Activated gamma-delta T cell treated with anti-CD3 and anti-CD28 coated beads, Interleukin-2, amount 50 U/mL, for 16 hours (primary cell): ENCODE results near the gene GRID2.

Experiments
- DNase-seq: peaks from one replicate; pipeline ENCODE4 v3.0.0-alpha.2; 2020; ENCODE audit warnings: low read depth

The GRID2 gene

DNA sequence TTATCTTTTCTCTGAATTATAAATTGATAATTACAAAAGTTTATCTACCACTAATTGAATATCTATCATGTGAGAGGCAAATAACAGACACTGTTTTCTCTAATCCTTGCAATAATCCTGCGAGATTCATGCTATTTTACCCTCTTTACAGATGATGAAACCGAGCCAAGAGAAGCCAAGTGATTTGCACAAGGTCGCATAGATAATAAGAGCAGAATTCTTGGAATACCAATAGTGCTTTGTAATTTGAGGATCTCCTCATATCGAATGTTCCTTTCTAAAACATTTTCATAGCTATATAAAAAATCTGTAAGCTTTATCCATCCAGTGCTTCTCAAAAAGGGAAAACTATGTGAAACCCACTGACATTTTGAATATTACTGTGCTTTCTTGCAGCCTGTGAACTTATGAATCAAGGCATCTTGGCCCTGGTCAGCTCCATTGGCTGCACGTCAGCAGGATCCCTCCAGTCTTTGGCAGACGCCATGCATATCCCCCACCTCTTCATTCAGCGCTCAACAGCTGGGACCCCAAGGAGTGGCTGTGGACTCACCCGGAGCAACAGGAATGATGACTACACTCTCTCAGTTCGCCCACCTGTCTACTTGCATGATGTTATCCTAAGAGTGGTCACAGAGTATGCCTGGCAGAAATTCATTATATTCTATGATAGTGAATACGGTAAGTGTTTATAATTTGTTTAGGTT lies 781.0 kb downstream of the GRID2 start:
- no peak for DNase-seq

DNA sequence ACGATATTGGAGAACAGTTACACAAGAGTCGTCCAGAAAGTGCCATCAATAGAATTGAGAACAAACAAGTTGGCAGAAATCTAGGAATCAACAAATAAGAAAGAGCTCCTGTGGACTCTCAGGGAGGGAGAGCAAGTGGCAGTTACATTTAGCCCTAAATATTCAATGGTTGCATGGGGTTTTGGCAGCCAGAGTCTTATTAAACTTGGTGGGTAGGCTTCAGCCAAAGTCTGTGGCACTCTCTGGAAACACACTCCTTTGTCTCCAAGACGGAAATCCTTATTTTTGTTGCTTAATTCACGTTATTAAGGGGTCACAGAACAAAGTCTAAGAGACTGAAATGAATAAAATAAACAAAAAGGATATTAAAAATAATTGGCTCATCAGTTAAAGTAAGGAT lies 782.6 kb downstream of the GRID2 start:
- no peak for DNase-seq

DNA sequence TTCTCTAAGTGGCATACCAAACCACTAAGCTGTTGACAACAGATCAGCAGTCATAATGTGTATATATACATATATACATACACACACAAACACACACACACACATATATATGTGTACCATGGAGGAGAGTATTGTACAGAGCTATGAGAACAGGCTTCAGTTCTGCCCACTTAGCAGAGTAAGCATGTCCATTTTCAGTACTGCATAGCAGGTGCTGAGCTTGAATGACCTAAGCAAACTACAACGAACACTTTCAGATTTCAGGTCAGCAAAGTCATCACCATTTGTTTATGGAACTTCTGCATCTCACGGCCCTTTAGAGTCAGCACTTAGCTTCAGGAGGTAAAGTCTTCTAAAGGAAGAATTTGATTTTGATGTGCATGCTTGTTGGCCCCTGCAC lies 789.0 kb downstream of the GRID2 start:
- no peak for DNase-seq

DNA sequence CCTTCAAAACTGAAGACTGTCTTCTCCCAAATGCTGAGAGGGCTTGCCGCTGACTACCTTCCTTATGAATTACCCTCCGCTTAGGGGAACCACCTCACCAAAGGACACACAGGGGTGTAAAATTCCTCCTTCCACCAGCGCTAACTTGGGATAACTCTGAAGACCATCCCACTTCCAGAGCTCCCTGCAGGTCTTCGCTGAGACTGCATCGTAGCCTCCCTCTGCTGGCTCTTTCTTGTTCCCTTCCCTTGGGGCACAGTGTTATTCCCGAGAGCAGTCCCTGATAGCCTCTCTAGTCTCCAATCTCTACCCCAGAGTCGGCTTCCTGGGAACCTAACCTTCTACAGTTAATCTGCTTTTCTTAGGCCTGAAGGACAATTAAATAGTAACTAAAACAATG lies 799.3 kb downstream of the GRID2 start:
- DNase-seq: no peak

DNA sequence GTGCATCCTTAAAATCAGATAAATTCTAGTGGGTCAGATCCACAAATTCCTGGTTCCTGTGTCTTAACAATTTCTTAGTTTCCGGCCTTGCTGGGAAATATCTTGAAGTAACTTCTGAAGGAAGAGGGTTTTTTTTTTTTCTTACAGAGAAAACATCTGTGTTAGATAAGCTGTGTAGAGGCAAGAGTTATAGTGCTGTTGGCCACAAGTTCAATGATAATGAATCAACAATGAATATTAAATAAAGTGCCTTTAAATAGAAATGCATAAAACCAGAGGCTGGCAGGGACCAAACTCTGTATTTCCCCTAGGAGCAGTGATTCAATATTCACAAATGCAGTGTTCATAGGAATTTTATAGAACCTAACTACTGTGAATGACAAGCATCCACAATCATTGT lies 812.9 kb downstream of the GRID2 start:
- no peak for DNase-seq

DNA sequence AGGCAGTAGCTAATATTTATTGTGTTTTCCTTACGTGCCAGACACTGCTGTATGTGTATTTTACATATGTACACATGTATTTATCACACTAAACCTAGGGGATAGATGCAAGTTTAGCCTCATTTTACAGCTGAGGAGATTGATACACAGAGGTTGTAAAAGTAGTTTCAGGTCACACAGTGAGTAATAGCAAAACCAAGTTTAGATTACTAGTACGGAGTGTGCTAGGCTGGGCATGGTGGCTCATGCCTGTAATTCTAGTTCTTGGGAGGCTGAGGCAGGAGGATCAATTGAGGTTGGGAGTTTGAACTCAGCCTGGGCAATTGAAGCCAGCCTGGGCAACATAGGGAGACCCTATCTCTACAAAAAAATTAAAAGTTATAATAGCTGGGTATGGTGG lies 823.7 kb downstream of the GRID2 start:
- DNase-seq: no peak

DNA sequence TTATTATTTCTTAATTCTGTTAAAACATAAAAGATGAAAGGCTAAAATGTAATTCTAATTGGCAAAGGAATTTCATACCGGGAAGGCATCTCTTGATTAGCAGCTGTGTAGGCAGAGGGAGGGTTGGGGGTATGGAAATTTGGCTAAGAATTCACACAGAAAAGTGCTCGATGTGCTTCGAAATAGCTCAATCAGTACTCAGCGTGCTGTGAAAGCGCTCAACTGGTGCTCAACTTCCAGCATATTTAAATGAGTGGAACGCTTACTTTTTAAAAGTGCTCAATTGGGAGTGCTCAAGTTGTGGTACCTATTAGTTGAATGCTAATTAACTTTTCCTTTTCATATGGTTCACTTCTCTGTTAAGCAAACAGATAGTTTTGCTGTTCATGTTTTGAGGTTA lies 828.9 kb downstream of the GRID2 start:
- DNase-seq: no peak

DNA sequence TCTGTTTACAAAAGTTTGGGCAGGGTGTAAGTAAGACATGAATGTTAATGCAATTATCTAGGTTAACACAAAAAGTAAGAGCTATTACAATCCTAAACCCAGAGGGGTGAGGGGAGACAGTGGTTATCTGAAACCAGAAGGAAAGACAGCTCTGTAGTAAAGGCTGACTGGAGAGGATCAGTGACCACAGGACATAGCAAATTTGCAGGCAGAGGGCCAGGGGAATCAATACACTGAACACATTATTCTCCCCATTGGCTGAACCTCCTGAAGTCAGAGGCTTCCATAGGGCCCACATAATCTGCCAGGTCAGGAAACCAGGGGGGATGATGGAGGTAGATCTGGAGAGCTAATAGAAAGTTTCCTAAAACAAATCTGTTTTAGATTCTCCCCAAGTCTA lies 835.4 kb downstream of the GRID2 start:
- DNase-seq: no peak

DNA sequence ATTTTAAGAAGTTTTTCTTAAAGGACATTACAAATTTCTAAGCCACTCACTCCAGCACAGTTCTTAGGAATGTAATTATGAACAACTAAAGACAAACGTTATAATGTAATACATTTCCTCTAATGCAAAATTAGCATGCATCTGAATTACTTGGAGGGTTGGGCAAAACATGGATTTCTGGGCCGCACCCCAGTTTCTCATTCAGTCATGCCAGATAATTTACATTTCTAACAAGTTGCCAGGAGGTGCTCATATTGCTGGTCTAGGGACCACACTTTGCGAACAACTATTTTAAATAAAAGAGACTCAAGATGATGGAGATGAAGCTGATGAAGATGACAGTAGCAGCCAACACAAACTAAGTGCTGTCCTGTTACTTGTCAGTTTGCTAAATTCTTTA lies 840.1 kb downstream of the GRID2 start:
- no peak for DNase-seq

DNA sequence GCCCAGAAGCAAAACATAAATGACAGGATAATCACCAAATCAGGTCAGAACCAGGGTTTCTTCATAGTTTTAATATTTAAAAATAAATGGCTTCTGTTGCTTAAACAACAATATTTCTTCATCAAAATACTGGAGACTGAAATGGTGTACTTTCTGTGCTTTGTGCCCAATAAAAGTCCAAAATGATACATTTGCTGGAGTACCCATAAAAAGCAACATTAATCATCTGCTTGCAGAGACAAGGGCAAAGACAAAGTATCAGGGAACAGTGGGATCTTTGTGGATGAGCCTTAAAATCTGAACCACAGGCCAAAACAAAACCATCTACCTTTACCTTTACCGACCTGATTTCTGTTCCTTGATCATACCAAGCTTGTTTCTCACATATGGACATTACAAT lies 840.9 kb downstream of the GRID2 start:
- no peak for DNase-seq

DNA sequence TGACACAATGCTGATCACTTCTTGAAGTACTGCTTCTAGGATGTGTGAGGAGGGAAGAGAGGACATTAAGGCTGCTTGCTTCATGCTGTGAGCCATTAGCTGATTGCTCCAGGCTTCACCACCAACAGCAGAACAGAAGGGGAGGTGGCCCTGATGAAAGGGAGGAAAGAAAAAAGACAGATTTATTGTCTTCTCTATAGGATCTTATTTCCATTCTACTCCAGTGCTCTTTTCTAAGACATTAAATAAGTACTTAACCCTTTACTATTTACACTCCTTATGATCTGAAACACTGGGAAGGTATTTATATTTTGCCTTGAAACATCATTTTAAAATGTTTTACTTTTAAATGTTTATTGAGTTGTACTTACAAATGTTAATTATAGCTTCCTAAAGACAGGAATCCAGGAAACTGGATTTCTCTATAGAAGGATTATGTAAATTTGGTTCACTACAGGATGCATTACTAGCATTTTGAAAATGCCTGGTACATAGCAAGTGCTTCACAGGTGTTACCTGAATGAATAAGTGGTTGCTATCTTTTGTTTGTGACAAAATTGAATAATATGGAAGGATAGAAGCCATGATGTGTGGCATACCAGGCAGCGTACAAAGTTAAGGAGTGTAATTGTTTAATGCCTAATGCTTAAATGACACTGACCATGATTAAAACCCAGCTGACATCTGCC lies 843.9 kb downstream of the GRID2 start:
- no peak for DNase-seq

DNA sequence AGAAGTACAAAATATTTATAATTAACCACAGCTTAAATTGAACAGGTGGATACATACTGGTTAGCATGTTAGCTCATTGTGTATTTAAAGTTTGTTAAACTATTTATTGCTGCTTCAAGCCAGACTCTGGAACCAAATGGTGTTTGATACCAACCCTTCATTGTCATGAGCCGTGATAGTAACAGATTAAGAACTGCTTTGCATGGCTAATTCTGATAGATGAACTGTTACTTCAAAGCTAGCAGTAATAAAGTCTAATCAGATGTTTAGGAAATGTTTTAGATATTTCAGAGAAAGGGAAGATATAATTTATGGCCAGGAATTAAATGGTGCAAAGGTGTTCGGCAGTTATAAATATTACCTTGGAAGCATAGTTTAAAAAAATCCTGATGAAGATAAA lies 848.7 kb downstream of the GRID2 start:
- no peak for DNase-seq

DNA sequence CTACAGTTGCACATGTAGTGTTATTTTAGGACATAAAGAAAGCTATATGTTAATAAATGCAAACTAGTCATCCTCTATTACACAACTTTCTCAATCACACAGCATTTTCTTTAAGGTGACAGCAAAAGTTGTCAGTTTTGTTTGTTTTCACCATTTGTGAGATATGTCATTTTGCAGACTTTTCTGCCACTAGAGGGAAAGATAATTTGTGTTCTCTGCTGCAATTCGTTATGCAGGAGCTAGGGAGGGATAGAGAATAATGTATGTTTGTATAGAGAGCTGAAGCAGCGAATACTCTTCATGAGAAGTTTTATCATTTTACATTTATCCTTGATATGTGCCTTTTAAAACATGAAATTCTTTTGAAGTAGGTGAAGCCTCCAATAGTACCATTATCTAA lies 854.2 kb downstream of the GRID2 start:
- no peak for DNase-seq

DNA sequence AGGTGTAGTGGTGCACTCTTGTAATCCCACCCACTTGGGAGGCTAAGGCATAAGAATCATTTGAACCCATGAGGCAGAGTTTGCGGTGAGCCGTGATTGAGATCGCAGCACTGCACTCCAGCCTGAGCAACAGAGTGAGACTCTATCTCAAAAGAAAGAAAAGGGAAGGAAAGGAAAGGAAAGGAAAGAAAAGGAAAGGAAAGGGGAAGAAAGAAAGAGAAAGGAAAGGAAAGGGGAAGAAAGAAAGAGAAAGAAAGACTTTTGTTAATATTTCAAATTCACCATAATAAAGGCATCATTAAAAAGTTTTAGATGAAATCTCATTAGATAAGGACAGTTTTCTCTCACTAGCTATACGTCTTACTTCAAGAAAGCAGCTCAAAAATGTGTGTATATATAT lies 864.3 kb downstream of the GRID2 start:
- DNase-seq: no peak

DNA sequence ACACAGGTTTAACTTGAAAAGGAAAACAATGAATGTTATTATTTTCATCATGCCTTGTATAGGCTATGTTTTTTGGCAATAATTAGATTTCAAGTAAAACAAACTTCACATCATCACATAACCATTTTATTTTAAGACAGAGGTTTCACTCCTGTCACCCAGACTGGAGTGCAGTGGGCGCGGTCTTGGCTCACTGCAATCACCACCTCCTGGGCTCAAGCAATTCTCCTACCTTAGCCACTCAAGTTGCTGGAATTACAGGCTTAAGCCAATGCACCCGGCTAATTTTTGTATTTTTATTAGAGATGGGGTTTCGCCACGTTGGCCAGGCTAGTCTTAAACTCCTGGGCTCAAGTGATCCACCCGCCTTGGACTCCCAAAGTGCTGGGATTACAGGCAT lies 866.2 kb downstream of the GRID2 start:
- DNase-seq: no peak

DNA sequence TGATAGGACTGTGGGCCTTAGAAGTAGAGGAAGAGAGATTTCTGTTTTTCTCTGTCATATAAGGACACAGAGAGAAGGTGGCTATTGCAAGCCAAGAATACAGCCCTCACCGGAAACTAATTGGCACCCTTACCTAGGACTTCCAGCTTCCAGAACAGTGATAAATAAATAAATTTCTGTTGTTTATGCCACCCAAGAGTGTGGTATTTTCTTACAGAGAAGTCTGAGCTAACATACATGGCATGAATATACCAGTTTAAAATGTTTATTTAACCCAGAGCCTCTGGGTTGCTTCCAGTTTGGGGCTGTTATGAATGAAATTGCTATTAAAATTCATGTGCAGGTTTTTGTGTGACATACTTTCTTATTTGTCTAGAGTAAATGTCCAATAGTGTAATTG lies 870.8 kb downstream of the GRID2 start:
- DNase-seq: no peak

DNA sequence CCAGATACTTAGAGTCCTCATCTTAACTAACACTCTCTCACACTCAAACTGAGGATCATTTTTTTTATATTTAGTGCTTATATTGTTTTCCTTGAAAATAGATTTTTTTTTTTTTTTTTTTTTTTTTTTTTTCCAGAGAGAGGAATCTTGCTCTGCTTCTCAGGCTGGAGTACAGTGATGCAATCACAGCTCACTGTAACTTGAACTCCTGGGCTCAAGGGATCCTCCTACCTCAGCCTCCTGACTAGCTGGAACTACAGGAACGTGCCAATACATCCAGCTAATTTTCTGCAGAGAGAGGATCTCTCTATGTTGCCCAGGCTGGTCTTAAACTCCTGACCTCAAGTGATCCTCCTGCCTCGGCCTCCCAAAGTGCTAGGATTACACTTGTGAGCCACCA lies 874.5 kb downstream of the GRID2 start:
- DNase-seq: no peak

DNA sequence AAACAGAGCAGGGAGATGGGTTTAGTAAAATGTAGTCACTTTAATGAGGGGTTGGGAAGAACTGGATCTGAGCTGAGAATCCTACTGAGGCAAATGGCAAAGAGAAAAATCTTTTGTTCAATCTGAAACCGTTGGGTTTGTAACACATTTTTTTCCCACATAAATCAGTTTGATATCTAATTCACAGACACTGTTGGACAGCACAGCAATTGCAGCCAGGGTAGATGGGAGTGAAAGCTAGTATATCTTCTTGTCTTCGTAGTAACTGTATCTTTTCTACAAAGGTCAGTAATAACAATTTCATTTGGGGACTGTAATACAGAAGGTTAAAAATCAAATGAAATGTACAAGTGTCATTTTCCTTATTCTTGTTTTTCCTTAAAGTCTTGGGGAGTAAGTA lies 875.3 kb downstream of the GRID2 start:
- DNase-seq: no peak

DNA sequence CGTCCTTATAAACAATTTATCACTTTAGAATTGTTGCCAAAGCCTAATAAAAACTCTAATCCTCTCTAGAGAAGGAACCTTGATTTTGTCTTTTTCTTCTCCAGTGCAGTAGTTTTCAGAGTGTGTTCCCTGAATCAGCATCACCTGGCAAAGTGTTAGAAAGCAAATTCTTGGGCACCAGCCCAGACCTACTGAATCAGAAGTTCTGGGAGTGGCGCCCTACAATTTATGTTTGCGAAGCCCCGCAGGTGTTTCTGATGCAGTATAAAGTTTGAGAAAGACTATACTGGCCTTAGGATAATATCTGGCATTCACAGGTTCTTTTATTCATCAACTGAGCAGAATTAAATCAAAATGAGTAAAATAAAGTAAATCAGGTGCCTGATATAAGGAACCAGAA lies 879.0 kb downstream of the GRID2 start:
- no peak for DNase-seq

DNA sequence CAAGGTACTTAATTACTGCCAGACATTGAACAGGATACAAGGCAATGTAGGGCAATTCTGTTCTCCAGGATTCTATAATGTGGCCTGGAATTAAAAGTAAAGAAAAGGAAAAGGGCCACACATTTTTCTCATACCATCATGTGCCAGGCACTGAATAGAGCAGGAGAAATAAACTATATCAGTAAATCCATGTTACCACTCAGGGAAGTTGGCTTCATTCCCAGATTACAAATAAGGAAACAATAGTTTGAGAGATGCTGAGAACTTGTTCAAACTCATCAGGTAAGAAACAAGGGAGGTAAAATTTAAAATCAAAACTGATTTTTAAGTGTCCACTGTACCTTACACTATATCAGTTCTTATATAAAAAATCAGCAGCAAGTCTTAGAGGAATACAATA lies 879.8 kb downstream of the GRID2 start:
- DNase-seq: no peak

DNA sequence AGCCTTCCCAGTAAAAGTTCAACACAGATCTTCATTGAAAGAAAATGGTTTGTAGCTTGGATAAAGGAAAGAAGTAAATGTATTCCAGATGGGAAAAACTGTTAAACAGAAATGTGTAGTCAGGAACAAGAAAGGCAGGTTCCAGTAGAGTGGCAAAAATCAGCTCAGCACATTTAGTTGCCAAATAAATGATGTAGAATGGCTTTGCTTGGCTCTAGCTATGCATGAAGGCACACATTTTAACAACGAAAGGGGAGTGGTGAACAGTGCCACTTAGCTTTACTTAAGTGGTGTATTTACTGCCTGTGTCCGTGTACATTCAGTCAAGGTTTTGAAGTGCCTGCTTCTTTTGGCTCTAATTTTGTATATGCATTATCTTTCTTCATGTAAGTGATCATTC lies 880.3 kb downstream of the GRID2 start:
- no peak for DNase-seq

DNA sequence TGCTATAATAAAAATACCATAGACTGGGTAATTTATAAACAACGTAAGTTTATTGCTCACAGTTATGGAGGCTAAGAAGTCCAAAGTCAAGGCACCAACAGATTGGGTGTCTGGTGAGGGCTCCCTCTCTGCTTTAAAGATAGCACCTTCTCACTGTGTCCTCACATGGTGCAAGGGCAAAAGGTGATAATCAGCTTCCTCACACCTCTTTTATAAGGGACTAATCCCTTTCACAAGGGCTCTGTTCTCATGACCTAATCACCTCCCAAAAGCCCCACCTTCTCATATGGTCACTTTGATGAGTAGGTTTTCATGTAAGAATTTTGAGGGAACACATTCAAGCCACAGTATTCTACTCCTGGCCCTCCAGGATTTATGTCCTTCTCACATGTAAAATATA lies 883.1 kb downstream of the GRID2 start:
- DNase-seq: no peak

DNA sequence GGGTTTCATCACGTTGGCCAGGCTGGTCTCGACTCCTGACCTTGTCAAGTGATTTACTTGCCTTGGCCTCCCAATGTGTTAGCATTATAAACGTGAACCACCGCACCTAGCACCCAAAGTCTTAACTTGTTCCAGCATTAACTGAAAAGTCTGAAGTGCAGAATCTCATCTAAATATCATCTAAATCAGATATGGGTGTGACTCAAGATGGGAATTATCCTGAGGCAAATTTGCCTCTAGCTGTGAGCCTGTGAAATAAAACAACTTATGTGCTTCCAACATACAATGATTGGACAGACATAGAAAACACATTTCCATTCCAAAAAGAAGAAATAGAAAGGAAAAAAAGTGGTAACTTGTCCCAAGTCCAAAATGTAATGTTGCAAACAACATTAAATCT lies 883.7 kb downstream of the GRID2 start:
- DNase-seq: no peak

DNA sequence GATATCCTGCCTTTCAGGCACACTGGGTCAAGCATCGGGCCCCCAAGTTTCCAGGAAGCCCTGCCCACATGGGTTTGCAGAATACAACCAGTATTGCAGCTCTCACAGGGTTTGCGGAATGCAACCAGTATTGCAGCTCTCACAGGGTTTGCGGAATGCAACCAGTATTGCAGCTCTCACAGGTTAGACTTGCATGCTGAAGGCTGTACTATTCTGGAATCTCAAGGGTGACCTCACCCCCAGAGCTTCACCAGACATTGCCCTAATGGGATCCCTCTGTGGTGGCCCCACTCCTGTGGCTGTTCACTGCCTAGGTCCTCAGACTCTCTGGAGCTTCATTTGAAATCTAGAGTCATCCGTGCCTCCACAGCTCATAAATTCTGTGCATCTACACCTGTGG lies 884.1 kb downstream of the GRID2 start:
- no peak for DNase-seq
